ENCODE data around the gene MS4A2. TPM values are rescaled to one million over a fixed set of nuclear protein-coding genes. Genes with fewer than 3 reads are reported as not detected.

The MS4A2 gene
- total RNA-seq, 1 experiment from 2014 or later = not detected

DNA sequence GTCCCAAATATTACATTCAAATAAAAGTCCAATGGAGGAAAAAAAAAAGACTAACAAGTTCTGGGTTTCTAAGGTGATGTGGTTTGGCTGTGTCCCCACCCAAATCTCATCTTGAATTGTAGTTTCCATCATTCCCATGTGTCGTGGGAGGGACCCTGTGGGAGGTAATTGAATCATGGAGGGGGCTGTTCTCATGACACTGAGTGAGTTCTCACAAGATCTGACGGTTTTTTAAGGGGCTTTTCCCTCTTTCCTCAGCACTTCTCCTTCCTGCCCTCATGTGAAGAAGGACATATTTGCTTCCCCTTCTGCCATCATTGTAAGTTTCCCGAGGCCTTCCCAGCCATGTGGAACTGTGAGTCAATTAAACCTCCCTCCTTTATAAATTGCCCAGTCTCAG is 7.9 kb upstream of the MS4A2 start:
- no peak overlapping the region for H3K18ac ChIP-seq (ENCODE audit: insufficient read length, low read depth, low read length)
- no peak overlapping the region for H2BK12ac ChIP-seq (ENCODE audit: insufficient read length, low read depth, low read length)
- H4K8ac ChIP-seq (replicated peaks; ENCODE audit: insufficient read length, low read depth, low read length) = no peak overlapping the region
- H3K14ac ChIP-seq (ENCODE audit: insufficient read depth, low read length) = no peak overlapping the region
- H3K4me3 Mint-ChIP-seq = no peak overlapping the region
- peaks cover 0 to 5% (median 0%) of the 10 kb centered on the region in 3 experiments; a peak in 1 of 7 replicates for H3K36me3 Mint-ChIP-seq (ENCODE audit: insufficient read depth in 1 of 3, low read depth in 3 of 3)
- no peaks in the 10 kb centered on the region for H3K27me3 ChIP-seq (ENCODE audit: insufficient read depth, low read length)
- no peaks in the 10 kb centered on the region for H3K9me3 ChIP-seq (ENCODE audit: control insufficient read depth, low read depth, low read length)
- no peak overlapping the region for H4K5ac ChIP-seq (ENCODE audit: insufficient read length, low read depth, low read length)
- H2BK5ac ChIP-seq (ENCODE audit: insufficient read length, low read length) = no peak overlapping the region
- H2BK20ac ChIP-seq (ENCODE audit: low read depth, low read length, poor library complexity, severe bottlenecking) = no peak overlapping the region
- no peak overlapping the region for H3K27ac ChIP-seq (ENCODE audit: insufficient read length, low read depth, low read length)
- H3K9ac ChIP-seq (ENCODE audit: extremely low read depth, insufficient read length, low read length) = no peak overlapping the region
- H3K9me3 Mint-ChIP-seq = peaks cover 2 to 6% of the 10 kb centered on the region in 2 experiments; a peak in 2 of 5 replicates
- H3K23ac ChIP-seq (ENCODE audit: insufficient read length, low read depth, low read length) = no peak overlapping the region
- no peak for DNase-seq
- no peak overlapping the region for H2BK15ac ChIP-seq (ENCODE audit: low read depth, low read length)
- no peak overlapping the region for H4K91ac ChIP-seq (ENCODE audit: insufficient read length, low read depth, low read length)
- H2AFZ ChIP-seq (ENCODE audit: low read length) = no peak overlapping the region
- no peak overlapping the region for H2BK120ac ChIP-seq (ENCODE audit: low read depth, low read length, poor library complexity, severe bottlenecking)
- H4K20me1 ChIP-seq (ENCODE audit: control insufficient read depth, insufficient read depth, insufficient read length) = no peaks in the 10 kb centered on the region
- H3K4me1 ChIP-seq (ENCODE audit: insufficient read depth, low read length) = no peaks in the 10 kb centered on the region
- H3K79me1 ChIP-seq (ENCODE audit: insufficient read depth, low read depth, low read length, poor library complexity, severe bottlenecking) = no peaks in the 10 kb centered on the region
- WGBS (ENCODE audit: extremely low coverage, insufficient read length, low lambda C conversion rate) = no CpG with 5 or more reads among the region's 3 CpGs
- H3K4me1 Mint-ChIP-seq = no peaks in the 10 kb centered on the region
- H3K4ac ChIP-seq (ENCODE audit: low read depth, low read length) = no peak overlapping the region
- TF ChIP-seq CTCF (conservative IDR thresholded peaks at IDR 0.05) = no peak
- no peak overlapping the region for H2AK5ac ChIP-seq (ENCODE audit: insufficient read length, low read length)
- H3K27me3 Mint-ChIP-seq (ENCODE audit: low read depth) = no peaks in the 10 kb centered on the region; the same call in 1 of the 2 replicates
- H3T11ph ChIP-seq (ENCODE audit: low read length) = no peak overlapping the region
- H3K56ac ChIP-seq (ENCODE audit: insufficient read length, low read depth, low read length) = no peak overlapping the region
- no peak overlapping the region for H3K4me2 ChIP-seq (ENCODE audit: insufficient read depth, insufficient read length, low read length)
- no peaks in the 10 kb centered on the region for H3K23me2 ChIP-seq (ENCODE audit: insufficient read length, low read depth, low read length, poor library complexity, severe bottlenecking)
- no peak overlapping the region for H3K27ac Mint-ChIP-seq
- H3K79me2 ChIP-seq (ENCODE audit: insufficient read depth, low read length) = no peaks in the 10 kb centered on the region
